Prostate gland (tissue), 2 donors: ENCODE measurements around the gene ERG28.

Experiments used
- POLR2A ChIP-seq: fragments of 450-650 bp; IDR thresholded peaks from one replicate; pipeline ENCODE4 v1.6.1; 2016; ENCODE audit warnings: antibody characterized with exemption, mild to moderate bottlenecking
- POLR2AphosphoS5 ChIP-seq: sonication (generic); formaldehyde crosslinking; IDR thresholded peaks from one replicate; pipeline ENCODE4 v1.6.1; 2017; ENCODE audit warnings: antibody characterized with exemption
- TF ChIP-seq, protein P1 (sequence below), 4 experiments: fragments of 200-600 bp in 2 of 4; fragments of 450-650 bp in 2 of 4; sonication (generic) in 2 of 4; IDR thresholded peaks; 1 replicate in 3 of 4; 2 replicates in 1 of 4; pipeline ENCODE4 v1.5.1; 2016 to 2019; ENCODE audit warnings: antibody characterized with exemption in 4 of 4, mild to moderate bottlenecking in 2 of 4, moderate library complexity in 2 of 4

DNA sequence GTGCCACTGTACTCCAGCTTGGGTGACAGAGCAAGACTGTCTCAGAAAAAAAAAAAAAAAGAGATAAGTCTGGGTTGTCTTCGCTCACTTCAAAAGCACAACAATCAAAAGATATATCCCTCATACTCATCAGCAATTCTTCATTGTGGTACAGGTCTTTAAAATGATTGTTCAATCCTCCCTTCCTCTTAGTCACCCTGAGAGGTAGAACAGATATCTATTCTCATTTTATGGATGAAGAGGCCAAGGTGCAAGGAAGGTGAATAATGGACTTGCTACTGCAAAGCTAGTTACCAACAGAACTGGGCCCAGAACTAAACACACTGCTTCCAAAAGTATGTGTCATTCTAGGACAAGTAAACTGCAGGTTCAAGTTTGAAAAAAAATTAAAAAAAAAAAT, 7.1 kb downstream of the ERG28 start:
- TF ChIP-seq, protein P1, sequence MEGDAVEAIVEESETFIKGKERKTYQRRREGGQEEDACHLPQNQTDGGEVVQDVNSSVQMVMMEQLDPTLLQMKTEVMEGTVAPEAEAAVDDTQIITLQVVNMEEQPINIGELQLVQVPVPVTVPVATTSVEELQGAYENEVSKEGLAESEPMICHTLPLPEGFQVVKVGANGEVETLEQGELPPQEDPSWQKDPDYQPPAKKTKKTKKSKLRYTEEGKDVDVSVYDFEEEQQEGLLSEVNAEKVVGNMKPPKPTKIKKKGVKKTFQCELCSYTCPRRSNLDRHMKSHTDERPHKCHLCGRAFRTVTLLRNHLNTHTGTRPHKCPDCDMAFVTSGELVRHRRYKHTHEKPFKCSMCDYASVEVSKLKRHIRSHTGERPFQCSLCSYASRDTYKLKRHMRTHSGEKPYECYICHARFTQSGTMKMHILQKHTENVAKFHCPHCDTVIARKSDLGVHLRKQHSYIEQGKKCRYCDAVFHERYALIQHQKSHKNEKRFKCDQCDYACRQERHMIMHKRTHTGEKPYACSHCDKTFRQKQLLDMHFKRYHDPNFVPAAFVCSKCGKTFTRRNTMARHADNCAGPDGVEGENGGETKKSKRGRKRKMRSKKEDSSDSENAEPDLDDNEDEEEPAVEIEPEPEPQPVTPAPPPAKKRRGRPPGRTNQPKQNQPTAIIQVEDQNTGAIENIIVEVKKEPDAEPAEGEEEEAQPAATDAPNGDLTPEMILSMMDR (IDR thresholded peaks at IDR 0.05) = no peak
- TF ChIP-seq POLR2AphosphoS5 (no peak), POLR2A (no peak)
